Mesangial cell (primary cell): Measurements from ENCODE around the gene NRG2. TPM values are rescaled to one million over a fixed set of nuclear protein-coding genes. Genes with fewer than 3 reads are reported as not detected.

ENCODE experiments used
- total RNA-seq: library from RNA; depleted of rRNA; stranded (reverse); fragments of >200 nt; gene quantifications from 2 replicates; pipeline ENCODE4 v1.2.3, GENCODE V29; 2015

The NRG2 gene
- total RNA-seq = under 0.01 and 0.38 TPM in 2 replicates

DNA sequence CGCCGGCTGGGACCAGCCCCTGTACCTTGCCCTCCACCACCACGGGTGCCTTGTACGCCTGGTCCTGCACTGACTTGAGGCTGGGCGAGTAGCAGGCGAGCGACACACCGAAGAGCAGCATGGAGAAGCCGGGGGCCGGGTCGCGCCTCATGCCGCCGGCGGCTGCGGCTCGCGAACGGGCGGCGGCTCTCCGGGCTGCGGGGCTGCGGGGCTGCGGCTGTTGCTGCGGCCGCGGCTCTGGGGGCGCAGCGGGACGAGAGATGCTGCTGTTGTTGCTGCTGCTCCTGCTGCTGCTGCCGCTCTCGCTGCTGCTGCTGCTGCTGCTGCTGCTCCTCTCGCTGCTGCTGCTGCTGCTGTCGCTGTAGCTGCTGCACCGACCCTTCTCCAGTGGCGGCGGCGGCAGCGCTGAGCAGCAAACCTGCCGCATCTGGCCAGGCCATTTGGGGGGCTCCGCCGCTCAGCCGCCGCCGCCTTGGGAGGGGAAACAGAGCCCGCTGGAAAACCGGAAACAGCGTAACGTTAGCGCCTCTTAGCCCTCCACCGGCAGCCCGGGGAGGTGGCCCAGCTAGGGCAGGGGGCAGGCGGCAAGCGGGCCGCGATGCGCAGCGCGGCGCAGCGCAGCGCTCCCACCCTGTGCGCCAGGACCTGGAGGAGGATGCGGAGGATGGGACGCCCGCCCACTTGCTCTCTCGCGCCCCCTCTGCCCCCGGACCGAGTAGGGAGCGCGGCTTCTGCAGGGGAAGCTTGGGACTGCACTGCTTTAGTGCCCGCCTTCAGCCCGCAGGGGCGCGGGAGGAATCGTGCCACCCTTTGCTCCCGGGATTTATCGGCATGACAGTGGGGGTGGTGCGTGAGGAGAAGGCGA is at the start of gene NRG2:
NRG2 (minus strand) TSS at position 657 of the 865 bp plus-strand sequence.

Other genes with a start within 250 kb of the NRG2 start
- under 0.01 and 0.25 TPM in 2 replicates for gene PSD2, start 247.5 kb downstream of the NRG2 start, total RNA-seq
- gene PURA, start 70.8 kb upstream of the NRG2 start, total RNA-seq = 2.3 and 4.4 TPM in 2 replicates
- gene IGIP, start 82.6 kb upstream of the NRG2 start, total RNA-seq = 0.65 and 2.2 TPM in 2 replicates
- gene CYSTM1, start 131.9 kb upstream of the NRG2 start, total RNA-seq = 41.6 and 77.2 TPM in 2 replicates